ENCODE data around the gene SPRED3. TPM values are rescaled to one million over a fixed set of nuclear protein-coding genes. Genes with fewer than 3 reads are reported as not detected.
A peak's percentile ranks its signal among the peaks of the same experiment; 100 is the strongest.

SPRED3 gene
- total and polyA plus RNA-seq, 2 experiments from 2014 or later, result 2.3 to 4.0 TPM

- no peak for DNase-seq (ENCODE audit: low spot score)
- Histone ChIP-seq H2AFZ (no peak overlapping the region), H3K4me3 (no peak overlapping the region), H3K79me2 (peaks cover 4% of the 10 kb centered on the region), H3K36me3 (replicated peaks; ENCODE audit: insufficient read depth, low read depth) (no peaks in the 10 kb centered on the region), H3K27me3 (no peaks in the 10 kb centered on the region), H3K9me2 (replicated peaks; ENCODE audit: insufficient read depth) (no peaks in the 10 kb centered on the region), H3K4me1 (ENCODE audit: insufficient read depth) (no peaks in the 10 kb centered on the region), H3K4me2 (no peak overlapping the region), H3K27ac (no peak overlapping the region), H4K20me1 (ENCODE audit: insufficient read depth, poor library complexity, severe bottlenecking) (no peaks in the 10 kb centered on the region), H3K9me3 (ENCODE audit: low read depth) (no peaks in the 10 kb centered on the region)
- WGBS (ENCODE audit: low lambda C conversion rate, missing lambda C conversion rate), result 80% methylated on average over 5 of the region's 5 CpGs
- TF ChIP-seq EZH2phosphoT487 (IDR thresholded peaks at IDR 0.05; ENCODE audit: low read depth, severe bottlenecking, unreplicated experiment), result no peak
- no peak for TF ChIP-seq CTCF (IDR thresholded peaks at IDR 0.05; ENCODE audit: poor library complexity)
- TF ChIP-seq EZH2 (IDR thresholded peaks at IDR 0.05; ENCODE audit: borderline replicate concordance), result no peak
Measured at GRCh38 chr19:38400361-38400760, 11.9 kb downstream of the SPRED3 start.

- Histone ChIP-seq H3K4me2 (no peak overlapping the region), H2AFZ (no peak overlapping the region), H3K9me2 (replicated peaks; ENCODE audit: insufficient read depth) (no peaks in the 10 kb centered on the region), H3K79me2 (peaks cover 4% of the 10 kb centered on the region), H3K27ac (no peak overlapping the region), H3K4me3 (no peak overlapping the region), H3K4me1 (ENCODE audit: insufficient read depth) (no peaks in the 10 kb centered on the region), H3K36me3 (replicated peaks; ENCODE audit: insufficient read depth, low read depth) (no peaks in the 10 kb centered on the region), H3K9me3 (ENCODE audit: low read depth) (no peaks in the 10 kb centered on the region), H4K20me1 (ENCODE audit: insufficient read depth, poor library complexity, severe bottlenecking) (no peaks in the 10 kb centered on the region), H3K27me3 (no peaks in the 10 kb centered on the region)
- no peak for DNase-seq (ENCODE audit: low spot score)
- no peak for TF ChIP-seq CTCF (IDR thresholded peaks at IDR 0.05; ENCODE audit: poor library complexity)
- TF ChIP-seq EZH2phosphoT487 (IDR thresholded peaks at IDR 0.05; ENCODE audit: low read depth, severe bottlenecking, unreplicated experiment), result no peak
- TF ChIP-seq EZH2 (IDR thresholded peaks at IDR 0.05; ENCODE audit: borderline replicate concordance), result no peak
- WGBS (ENCODE audit: low lambda C conversion rate, missing lambda C conversion rate), result 67% methylated on average over 3 of the region's 3 CpGs
Measured at GRCh38 chr19:38401148-38401547, 12.7 kb downstream of the SPRED3 start.

- peaks cover 4% of the 10 kb centered on the region for H3K79me2 ChIP-seq
- no peak for DNase-seq (ENCODE audit: low spot score)
- no peaks in the 10 kb centered on the region for H3K36me3 ChIP-seq (replicated peaks; ENCODE audit: insufficient read depth, low read depth)
- H3K4me2 ChIP-seq, result peak overlapping the region; percentile 76
- no peaks in the 10 kb centered on the region for H3K27me3 ChIP-seq
- 11% methylated on average over 18 of the region's 18 CpGs for WGBS (ENCODE audit: low lambda C conversion rate, missing lambda C conversion rate)
- H2AFZ ChIP-seq, result peak overlapping the region; percentile 60
- no peaks in the 10 kb centered on the region for H3K4me1 ChIP-seq (ENCODE audit: insufficient read depth)
- TF ChIP-seq EZH2 (IDR thresholded peaks at IDR 0.05; ENCODE audit: borderline replicate concordance) (no peak), CTCF (IDR thresholded peaks at IDR 0.05; ENCODE audit: poor library complexity) (no peak), EZH2phosphoT487 (IDR thresholded peaks at IDR 0.05; ENCODE audit: low read depth, severe bottlenecking, unreplicated experiment) (no peak)
- H3K4me3 ChIP-seq, result no peak overlapping the region
- no peaks in the 10 kb centered on the region for H3K9me3 ChIP-seq (ENCODE audit: low read depth)
- no peaks in the 10 kb centered on the region for H4K20me1 ChIP-seq (ENCODE audit: insufficient read depth, poor library complexity, severe bottlenecking)
- no peak overlapping the region for H3K27ac ChIP-seq
- no peaks in the 10 kb centered on the region for H3K9me2 ChIP-seq (replicated peaks; ENCODE audit: insufficient read depth)
Measured at GRCh38 chr19:38402623-38402966, 14.1 kb downstream of the SPRED3 start.

Data from hepatocyte (in vitro differentiated cells).